Mucosa of descending colon (tissue), 3 donors: ENCODE measurements around the gene CCL20. TPM values are rescaled to one million over a fixed set of nuclear protein-coding genes. Genes with fewer than 3 reads are reported as not detected.
A peak's percentile ranks its signal among the peaks of the same experiment; 100 is the strongest.

Source experiments
- ATAC-seq: fragments of 200-7000 bp; cut with Tn5 transposase; one replicate; pipeline ENCODE4 v1.9.1; 2020; ENCODE audit warnings: mild to moderate bottlenecking, moderate library complexity
- DNase-seq, 3 donors: peaks; one replicate each; pipeline ENCODE4 v3.0.0-alpha.2; 2020
- H3K36me3 ChIP-seq: fragments of 200-600 bp; one replicate; pipeline ENCODE4 v1.8.0; 2021; ENCODE audit warnings: low read depth, mild to moderate bottlenecking
- H3K4me1 ChIP-seq: fragments of 200-600 bp; one replicate; pipeline ENCODE4 v1.8.0; 2021; ENCODE audit warnings: low read depth, mild to moderate bottlenecking
- H3K4me3 ChIP-seq: fragments of 200-600 bp; one replicate; pipeline ENCODE4 v1.8.0; 2021; ENCODE audit warnings: mild to moderate bottlenecking
- H3K9me3 ChIP-seq: fragments of 200-600 bp; one replicate; pipeline ENCODE4 v1.8.0; 2021; ENCODE audit warnings: mild to moderate bottlenecking
- CTCF ChIP-seq: fragments of 200-600 bp; IDR thresholded peaks from one replicate; pipeline ENCODE4 v1.8.0; 2022; ENCODE audit warnings: antibody characterized with exemption, mild to moderate bottlenecking
- intact Hi-C, 2 donors: fragments of 100-400 bp; cut with DNase I in 1 of 2; cut with micrococcal nuclease in 1 of 2; formaldehyde crosslinking; loops; one replicate each; pipeline versions ENCODE4 v1.11.0 to v1.11.1; 2022; cut with DNase I, micrococcal nuclease
- total RNA-seq, 3 donors: library from RNA; stranded (reverse); fragmentation: NEBNext Ultra II Directional in 2 of 3; extraction: Animal tissue kit (Norgen Biotek cat#: 25700) in 2 of 3; gene quantifications; one replicate each; pipeline versions ENCODE4 v1.2.1 to v1.2.4, GENCODE V29; 2021 to 2023
- donor health status: DM: no; HTN: no; CAD: no; lungs with moderate emphysema.
- donor health status: DM: no; HTN: no; CAD: no.
- donor health status: DM: no; HTN: yes; CAD: no.

Gene CCL20
- total RNA-seq, 3 donors from 2014 or later = 10.2 to 24.4 (median 12.9) TPM

- intact Hi-C loops = no loop called here
- DNase-seq (no peak), ATAC-seq (no peak)
- Histone ChIP-seq H3K4me1 (peaks cover 11% of the 10 kb centered on the region), H3K4me3 (no peak overlapping the region), H3K36me3 (no peaks in the 10 kb centered on the region), H3K9me3 (no peaks in the 10 kb centered on the region)
- no peak for TF ChIP-seq CTCF
Observed at GRCh38 chr2:227782804-227783203, 30.8 kb upstream of the CCL20 start.

GRCh38 chr2:227783404-227784138 is 30.1 kb upstream of the CCL20 start:
- intact Hi-C loops = no loop called here
- Histone ChIP-seq H3K4me3 (no peak overlapping the region), H3K36me3 (no peaks in the 10 kb centered on the region), H3K4me1 (peaks cover 11% of the 10 kb centered on the region), H3K9me3 (no peaks in the 10 kb centered on the region)
- ATAC-seq = peak; percentile 23
- TF ChIP-seq CTCF = no peak
- DNase-seq = no peak

- TF ChIP-seq CTCF = no peak
- no peaks in the 10 kb centered on the region for H3K9me3 ChIP-seq
- intact Hi-C loops = no loop called here
- no peak for ATAC-seq
- H3K4me3 ChIP-seq = no peak overlapping the region
- H3K36me3 ChIP-seq = no peaks in the 10 kb centered on the region
- no peak for DNase-seq
- peaks cover 11% of the 10 kb centered on the region for H3K4me1 ChIP-seq
Observed at GRCh38 chr2:227785293-227785692, 28.3 kb upstream of the CCL20 start.

- DNase-seq = no peak
- intact Hi-C loops = no loop called here
- H3K36me3 ChIP-seq = no peaks in the 10 kb centered on the region
- no peak for ATAC-seq
- no peak for TF ChIP-seq CTCF
- H3K4me3 ChIP-seq = no peak overlapping the region
- peaks cover 4% of the 10 kb centered on the region for H3K4me1 ChIP-seq
- H3K9me3 ChIP-seq = no peaks in the 10 kb centered on the region
Observed at GRCh38 chr2:227788561-227789018, 25.1 kb upstream of the CCL20 start.

- Histone ChIP-seq H3K9me3 (no peaks in the 10 kb centered on the region), H3K36me3 (no peaks in the 10 kb centered on the region), H3K4me1 (peaks cover 4% of the 10 kb centered on the region), H3K4me3 (no peak overlapping the region)
- no peak for DNase-seq
- TF ChIP-seq CTCF = no peak
- intact Hi-C loops = no loop called here
- ATAC-seq = no peak
Observed at GRCh38 chr2:227789803-227790202, 23.8 kb upstream of the CCL20 start.
